ENCODE measurements around the gene AP1S1.
"Not testable (repeated sequence)": the region's sequence is repeated elsewhere in the genome, so short reads cannot be mapped to it uniquely, and the experiment has no call there.

AP1S1 gene

GRCh38 chr7:101171442-101171837 lies 17.2 kb downstream of the AP1S1 start:
- DNase-seq (ENCODE audit: low read depth), result no peak

GRCh38 chr7:101172005-101172853 lies 18.0 kb downstream of the AP1S1 start:
- DNase-seq (ENCODE audit: low read depth), result no peak

- DNase-seq (ENCODE audit: low read depth), result no peak
Measured at GRCh38 chr7:101172854-101173751, 18.8 kb downstream of the AP1S1 start.

- DNase-seq (ENCODE audit: low read depth), result no peak
Measured at GRCh38 chr7:101173752-101174244, 19.5 kb downstream of the AP1S1 start.

GRCh38 chr7:101174322-101174854 lies 20.1 kb downstream of the AP1S1 start:
- no peak for DNase-seq (ENCODE audit: low read depth)

GRCh38 chr7:101175664-101176063 lies 21.4 kb downstream of the AP1S1 start:
- no peak for DNase-seq (ENCODE audit: low read depth)

GRCh38 chr7:101177644-101178043 lies 23.4 kb downstream of the AP1S1 start:
- no peak for DNase-seq (ENCODE audit: low read depth)

- DNase-seq (ENCODE audit: low read depth), result no peak
Measured at GRCh38 chr7:101179117-101179516, 24.8 kb downstream of the AP1S1 start.

- no peak for DNase-seq (ENCODE audit: low read depth)
Measured at GRCh38 chr7:101179713-101180112, 25.4 kb downstream of the AP1S1 start.

GRCh38 chr7:101180130-101180755 lies 26.0 kb downstream of the AP1S1 start, which contains the start of gene NAT16:
Gene NAT16 (minus strand): TSS chr7:101180293. CDS start chr7:101174807, 5,486 bp downstream.
- no peak for DNase-seq (ENCODE audit: low read depth)

GRCh38 chr7:101185258-101185839 lies 31.1 kb downstream of the AP1S1 start:
- DNase-seq (ENCODE audit: low read depth), result no peak

- DNase-seq (ENCODE audit: low read depth), result no peak
Measured at GRCh38 chr7:101186194-101186593, 31.9 kb downstream of the AP1S1 start.

- no peak for DNase-seq (ENCODE audit: low read depth)
Measured at GRCh38 chr7:101186844-101187428, 32.7 kb downstream of the AP1S1 start.

- DNase-seq (ENCODE audit: low read depth), result no peak
Measured at GRCh38 chr7:101189109-101189508, 34.8 kb downstream of the AP1S1 start.

- DNase-seq (ENCODE audit: low read depth), result no peak
Measured at GRCh38 chr7:101195884-101196283, 41.6 kb downstream of the AP1S1 start.

- DNase-seq (ENCODE audit: low read depth), result no peak
Measured at GRCh38 chr7:101197991-101198390, 43.7 kb downstream of the AP1S1 start.

- DNase-seq (ENCODE audit: low read depth), result no peak
Measured at GRCh38 chr7:101198476-101198875, 44.2 kb downstream of the AP1S1 start.

GRCh38 chr7:101199522-101199921 lies 45.2 kb downstream of the AP1S1 start:
- DNase-seq (ENCODE audit: low read depth), result not testable (repeated sequence)

- DNase-seq (ENCODE audit: low read depth), result no peak
Measured at GRCh38 chr7:101200504-101200861, 46.2 kb downstream of the AP1S1 start.

- no peak for DNase-seq (ENCODE audit: low read depth)
Measured at GRCh38 chr7:101200862-101201599, 46.8 kb downstream of the AP1S1 start, which contains the start of gene MOGAT3. Gene MOGAT3 (minus strand): TSS chr7:101201036. CDS start chr7:101200854, 182 bp downstream.

Measured in non-pigmented ciliary epithelial cell (primary cell).